H1 (cell line): ENCODE results near the gene MOV10L1. TPM values are rescaled to one million over a fixed set of nuclear protein-coding genes. Genes with fewer than 3 reads are reported as not detected.

Experiments
- CTCF ChIA-PET: fragments of 300-600 bp; sonication (Branson Sonifier 250); formaldehyde crosslinking; loops from one replicate; lab custom pipeline; 2021; ENCODE audit not compliant: partially characterized antibody; lab: Charles Lee
- POLR2A ChIA-PET: fragments of 300-600 bp; sonication (Branson Sonifier 250); formaldehyde crosslinking; loops from one replicate; lab custom pipeline; 2021; ENCODE audit warnings: inconsistent platforms; ENCODE audit not compliant: partially characterized antibody; lab: Charles Lee
- DNase-seq, 2 experiments: peaks; one replicate each; pipeline versions ENCODE4 v3.0.0 to v3.0.0-alpha.2; 2010 to 2022; ENCODE audit warnings: low spot score in 2 of 2, low read depth in 1 of 2, mixed read lengths in 1 of 2
- FAIRE-seq: peaks from 2 replicates; lab custom pipeline; 2011; peaks lifted over from hg19 to GRCh38; lab: Jason Lieb, UNC
- H2AFZ ChIP-seq: 2 replicates; pipeline ENCODE4 v1.8.1; 2012; ENCODE audit warnings: low read length, inconsistent platforms
- H2AK5ac ChIP-seq: 2 replicates; pipeline ENCODE4 v1.6.1; 2013; ENCODE audit warnings: low read depth, low read length
- H2BK120ac ChIP-seq: replicated peaks from 2 replicates; pipeline ENCODE3; 2013; ENCODE audit warnings: low read depth, low read length, inconsistent platforms
- H2BK12ac ChIP-seq: 2 replicates; pipeline ENCODE4 v1.6.1; 2013; ENCODE audit warnings: low read depth, low read length
- H2BK15ac ChIP-seq: 2 replicates; pipeline ENCODE4 v1.6.1; 2013; ENCODE audit warnings: low read length
- H2BK20ac ChIP-seq: 2 replicates; pipeline ENCODE4 v1.6.1; 2013; ENCODE audit warnings: low read length
- H2BK5ac ChIP-seq: 2 replicates; pipeline ENCODE4 v1.6.1; 2013; ENCODE audit warnings: low read depth, low read length
- H3K14ac ChIP-seq: 2 replicates; pipeline ENCODE4 v1.6.1; 2013; ENCODE audit warnings: inconsistent platforms; ENCODE audit not compliant: insufficient read length
- H3K18ac ChIP-seq: 2 replicates; pipeline ENCODE4 v1.6.1; 2013; ENCODE audit warnings: low read length; ENCODE audit errors: extremely low read depth
- H3K23ac ChIP-seq: 2 replicates; pipeline ENCODE4 v1.6.1; 2013; ENCODE audit warnings: inconsistent platforms; ENCODE audit not compliant: insufficient read length
- H3K23me2 ChIP-seq: 2 replicates; pipeline ENCODE4 v1.6.1; 2013; ENCODE audit warnings: low read depth, low read length
- H3K27ac ChIP-seq: 2 replicates; pipeline ENCODE4 v1.6.1; 2011; ENCODE audit warnings: low read depth, low read length, inconsistent platforms
- H3K27me3 ChIP-seq, 4 experiments: replicated peaks in 1 of 4; 1 replicate in 1 of 4; 2 replicates in 3 of 4; pipeline versions ENCODE4 v1.6.1 to v1.8.1; 2011 to 2013; ENCODE audit warnings: low read length in 3 of 4, mild to moderate bottlenecking in 3 of 4, inconsistent platforms in 2 of 4, mixed read lengths in 2 of 4, moderate library complexity in 1 of 4; ENCODE audit not compliant: control insufficient read depth in 3 of 4, insufficient read depth in 3 of 4; ENCODE audit errors: extremely low read depth in 1 of 4
- H3K36me3 ChIP-seq, 4 experiments: 2 replicates each; pipeline versions ENCODE4 v1.6.1 to v1.8.1; 2011 to 2013; ENCODE audit warnings: mild to moderate bottlenecking in 4 of 4, low read length in 3 of 4, moderate library complexity in 2 of 4, control low read depth in 1 of 4, inconsistent platforms in 1 of 4; ENCODE audit not compliant: insufficient read depth in 4 of 4, control insufficient read depth in 2 of 4
- H3K4ac ChIP-seq: replicated peaks from 2 replicates; pipeline ENCODE3; 2013; ENCODE audit warnings: low read length, low read depth, mixed read lengths, inconsistent platforms; ENCODE audit not compliant: insufficient read length
- H3K4me1 ChIP-seq, 4 experiments: replicated peaks in 1 of 4; 1 replicate in 1 of 4; 2 replicates in 3 of 4; pipeline versions ENCODE4 v1.6.1 to v1.8.1; 2011 to 2013; ENCODE audit warnings: low read length in 3 of 4, inconsistent platforms in 2 of 4, mixed read lengths in 1 of 4; ENCODE audit not compliant: insufficient read depth in 4 of 4, control insufficient read depth in 3 of 4
- H3K4me2 ChIP-seq, 2 experiments: 2 replicates each; pipeline versions ENCODE4 v1.6.1 to v1.8.1; 2011 to 2013; ENCODE audit warnings: low read depth in 2 of 2, low read length in 2 of 2, control low read depth in 1 of 2, inconsistent platforms in 1 of 2, mild to moderate bottlenecking in 1 of 2; ENCODE audit not compliant: insufficient read depth in 1 of 2
- H3K4me3 ChIP-seq, 4 experiments: fragments of 200-600, 300-600 bp in 1 of 4; sonication (generic), shearing (Covaris generic), sonication (Bioruptor Twin) in 1 of 4; 2 replicates each; pipeline versions ENCODE4 v1.5.1 to v1.8.1; 2011 to 2016; ENCODE audit warnings: low read length in 4 of 4, low read depth in 3 of 4, control low read depth in 2 of 4, inconsistent platforms in 2 of 4, mild to moderate bottlenecking in 2 of 4, mixed read lengths in 1 of 4, moderate library complexity in 1 of 4; ENCODE audit not compliant: insufficient read depth in 2 of 4; ENCODE audit errors: extremely low read depth in 1 of 4
- H3K56ac ChIP-seq: replicated peaks from 2 replicates; pipeline ENCODE3; 2013; ENCODE audit warnings: low read depth, mild to moderate bottlenecking, mixed read lengths, low read length, inconsistent platforms; ENCODE audit not compliant: insufficient read length
- H3K79me1 ChIP-seq: 2 replicates; pipeline ENCODE4 v1.6.1; 2013; ENCODE audit warnings: low read depth, low read length, control low read depth
- H3K79me2 ChIP-seq, 2 experiments: 2 replicates each; pipeline versions ENCODE4 v1.6.1 to v1.8.1; 2012 to 2013; ENCODE audit warnings: low read length in 2 of 2, mild to moderate bottlenecking in 2 of 2, inconsistent platforms in 1 of 2; ENCODE audit not compliant: insufficient read depth in 2 of 2, control insufficient read depth in 1 of 2
- H3K9ac ChIP-seq, 4 experiments: replicated peaks in 1 of 4; 1 replicate in 1 of 4; 2 replicates in 3 of 4; pipeline versions ENCODE4 v1.6.1 to v1.8.1; 2011 to 2013; ENCODE audit warnings: low read depth in 3 of 4, low read length in 3 of 4, control low read depth in 2 of 4, mild to moderate bottlenecking in 2 of 4, moderate library complexity in 2 of 4, inconsistent platforms in 1 of 4; ENCODE audit errors: extremely low read depth in 1 of 4
- H3K9me3 ChIP-seq, 2 experiments: 2 replicates each; pipeline versions ENCODE4 v1.6.1 to v1.8.1; 2012 to 2013; ENCODE audit warnings: mild to moderate bottlenecking in 2 of 2, moderate library complexity in 2 of 2, control low read depth in 1 of 2, inconsistent platforms in 1 of 2, low read depth in 1 of 2, low read length in 1 of 2, mixed read lengths in 1 of 2; ENCODE audit not compliant: insufficient read depth in 2 of 2
- H4K20me1 ChIP-seq, 2 experiments: replicated peaks in 1 of 2; 2 replicates each; pipeline versions ENCODE3 to v1.8.1; 2011 to 2013; ENCODE audit warnings: inconsistent platforms in 2 of 2, low read length in 2 of 2, mild to moderate bottlenecking in 1 of 2; ENCODE audit not compliant: insufficient read depth in 2 of 2, control insufficient read depth in 1 of 2
- H4K5ac ChIP-seq: 2 replicates; pipeline ENCODE4 v1.6.1; 2013; ENCODE audit warnings: low read length, low read depth, mixed read lengths, inconsistent platforms; ENCODE audit not compliant: insufficient read length
- H4K8ac ChIP-seq: 2 replicates; pipeline ENCODE4 v1.8.0; 2013; ENCODE audit warnings: mild to moderate bottlenecking, moderate library complexity, low read length, inconsistent platforms; ENCODE audit not compliant: insufficient read depth; ENCODE audit errors: extremely low read depth
- H4K91ac ChIP-seq: replicated peaks from 2 replicates; pipeline ENCODE3; 2013; ENCODE audit warnings: low read length, mixed read lengths, inconsistent platforms; ENCODE audit not compliant: insufficient read length
- EP300 ChIP-seq, 2 experiments: IDR thresholded peaks; 1 replicate in 1 of 2; 2 replicates in 1 of 2; pipeline ENCODE4 v1.6.1; 2011 to 2012; ENCODE audit warnings: low read depth in 2 of 2, low read length in 2 of 2, mild to moderate bottlenecking in 2 of 2, borderline replicate concordance in 1 of 2, inconsistent platforms in 1 of 2, moderate library complexity in 1 of 2
- NRF1 ChIP-seq: IDR thresholded peaks from 2 replicates; pipeline ENCODE4 v1.6.1; 2011; ENCODE audit warnings: mild to moderate bottlenecking, low read depth, low read length, improper control_type of control experiment
- WGBS, 2 experiments: shearing (Covaris generic) in 1 of 2; methylation state at CpG; one replicate each; pipeline versions ENCODE4 v1.1.6 to v1.1.7; 2013 to 2015; ENCODE audit warnings: low lambda C conversion rate in 2 of 2, mixed read lengths in 2 of 2, inconsistent platforms in 1 of 2, low coverage in 1 of 2, missing lambda C conversion rate in 1 of 2; ENCODE audit not compliant: insufficient replicate concordance in 2 of 2, insufficient coverage in 1 of 2, insufficient read length in 1 of 2; ENCODE audit errors: extremely low coverage in 1 of 2, missing lambda C conversion rate in 1 of 2; 5-methylcytosine and 5-hydroxymethylcytosine counted together
- polyA plus RNA-seq, 7 experiments: library from polyadenylated mRNA; depleted of rRNA in 3 of 7; stranded (reverse) in 5 of 7; unstranded in 2 of 7; fragments of >200 nt in 5 of 7; fragments of 200-250 nt in 2 of 7; gene quantifications; 1 replicate in 5 of 7; 2 replicates in 1 of 7; 4 replicates in 1 of 7; pipeline versions ENCODE4 v1.2.1 to v1.2.3, GENCODE V29; 2011 to 2013; ENCODE audit warnings: missing spikeins in 2 of 7, mixed read lengths in 2 of 7
- total RNA-seq: library from RNA; stranded (reverse); fragmentation: NEBNext Ultra II Directional; extraction: Animal tissue kit (Norgen Biotek cat#: 25700); gene quantifications from 2 replicates; pipeline ENCODE4 v1.2.1, GENCODE V29; 2021

MOV10L1 gene
- total and polyA plus RNA-seq, 2 of the 8 experiments (the other 6 are each of a cell fraction or from before 2014, with no cell fraction given) = 0.32 TPM; not detected in 1

- no peak overlapping the region for H3K23ac ChIP-seq
- no peaks in the 10 kb centered on the region for H3K36me3 ChIP-seq
- H2BK20ac ChIP-seq = no peak overlapping the region
- no peaks in the 10 kb centered on the region for H3K9me3 ChIP-seq
- H4K5ac ChIP-seq = no peak overlapping the region
- H3K4me2 ChIP-seq = no peak overlapping the region
- H2AFZ ChIP-seq = no peak overlapping the region
- H3K27ac ChIP-seq = no peak overlapping the region
- no peak overlapping the region for H3K4me3 ChIP-seq
- FAIRE-seq (no peak), DNase-seq (no peak)
- H3K14ac ChIP-seq = no peak overlapping the region
- H3K23me2 ChIP-seq = no peaks in the 10 kb centered on the region
- no peak overlapping the region for H2BK5ac ChIP-seq
- H3K79me2 ChIP-seq = no peaks in the 10 kb centered on the region
- H3K79me1 ChIP-seq = no peaks in the 10 kb centered on the region
- ChIA-PET CTCF (interaction anchor here (1.3 to 1.8 kb wide), 2 partner anchors 10 to 11 kb away, joined by 6 to 8 read pairs; no protein-coding TSS in a partner anchor), POLR2A (no interaction called here)
- no peak overlapping the region for H3K9ac ChIP-seq
- H2BK120ac ChIP-seq = no peak overlapping the region
- TF ChIP-seq NRF1 (no peak), EP300 (IDR thresholded peaks at IDR 0.05; ENCODE audit: borderline replicate concordance in 1 of 2, low read depth in 2 of 2, low read length in 2 of 2) (no peak)
- no peak overlapping the region for H2BK15ac ChIP-seq
- no peak overlapping the region for H4K91ac ChIP-seq
- H2AK5ac ChIP-seq = no peak overlapping the region
- no peaks in the 10 kb centered on the region for H3K27me3 ChIP-seq
- no peak overlapping the region for H3K18ac ChIP-seq
- H3K4me1 ChIP-seq = no peaks in the 10 kb centered on the region
- H4K8ac ChIP-seq = no peak overlapping the region
- H2BK12ac ChIP-seq = no peak overlapping the region
- WGBS, 2 experiments = 83% methylated on average over 4 of the region's 4 CpGs; no CpG with 5 or more reads in 1 of the 2 experiments
- H4K20me1 ChIP-seq = no peaks in the 10 kb centered on the region
- no peak overlapping the region for H3K4ac ChIP-seq
- no peak overlapping the region for H3K56ac ChIP-seq
These were observed 42.1 kb downstream of the MOV10L1 start for GRCh38 chr22:50131894-50132293.
